Measurements from ENCODE around the gene NPAT.

The NPAT gene

GRCh38 chr11:108241330-108242037 is 19.0 kb upstream of the NPAT start:
- no peak for ATAC-seq (ENCODE audit: insufficient read depth, low read depth)
- Histone ChIP-seq H3K4me3 (ENCODE audit: low read depth in 1 of 2, low read length in 2 of 2) (no peak overlapping the region), H2AFZ (ENCODE audit: low read depth, low read length) (no peak overlapping the region), H4K20me1 (ENCODE audit: insufficient read depth, low read length) (no peaks in the 10 kb centered on the region), H3K4me2 (ENCODE audit: insufficient read depth, low read length) (no peak overlapping the region), H3K27ac (ENCODE audit: low read length) (no peak overlapping the region), H3K9me3 (ENCODE audit: insufficient read depth, low read length, severe bottlenecking) (no peaks in the 10 kb centered on the region), H3K79me2 (ENCODE audit: insufficient read depth, low read length) (peaks cover 12% of the 10 kb centered on the region), H3K9ac (ENCODE audit: low read depth, low read length) (no peak overlapping the region), H3K36me3 (ENCODE audit: insufficient read depth, low read length) (peaks cover 49% of the 10 kb centered on the region), H3K4me1 (ENCODE audit: insufficient read depth, low read length) (peaks cover 45% of the 10 kb centered on the region), H3K27me3 (ENCODE audit: insufficient read depth, low read length, poor library complexity) (no peaks in the 10 kb centered on the region)
- DNase-seq: peak; percentile 31
- TF ChIP-seq EZH2 (IDR thresholded peaks at IDR 0.05; ENCODE audit: borderline replicate concordance, low read depth, low read length, severe bottlenecking): no peak

GRCh38 chr11:108239076-108239475 is 16.6 kb upstream of the NPAT start:
- Histone ChIP-seq H2AFZ (ENCODE audit: low read depth, low read length) (peak overlapping the region; percentile 3; the same call in 1 of the 2 replicates), H3K27me3 (ENCODE audit: insufficient read depth, low read length, poor library complexity) (no peaks in the 10 kb centered on the region), H3K9me3 (ENCODE audit: insufficient read depth, low read length, severe bottlenecking) (no peaks in the 10 kb centered on the region), H3K4me2 (ENCODE audit: insufficient read depth, low read length) (peak overlapping the region; percentile 55), H3K27ac (ENCODE audit: low read length) (peak overlapping the region; percentile 94), H3K9ac (ENCODE audit: low read depth, low read length) (peak overlapping the region; percentile 49), H3K4me3 (ENCODE audit: low read depth in 1 of 2, low read length in 2 of 2) (peak overlapping the region in 1 of 2 experiments; percentile 9; a peak in 1 of 4 replicates), H3K4me1 (ENCODE audit: insufficient read depth, low read length) (peaks cover 67% of the 10 kb centered on the region), H3K79me2 (ENCODE audit: insufficient read depth, low read length) (peaks cover 17% of the 10 kb centered on the region), H4K20me1 (ENCODE audit: insufficient read depth, low read length) (no peaks in the 10 kb centered on the region), H3K36me3 (ENCODE audit: insufficient read depth, low read length) (peaks cover 47% of the 10 kb centered on the region)
- DNase-seq: peak; percentile 81
- TF ChIP-seq EZH2 (IDR thresholded peaks at IDR 0.05; ENCODE audit: borderline replicate concordance, low read depth, low read length, severe bottlenecking) (no peak), CTCF (IDR thresholded peaks at IDR 0.05; ENCODE audit: borderline replicate concordance, extremely low read depth, low read length, poor library complexity, severe bottlenecking) (no peak)
- ATAC-seq (ENCODE audit: insufficient read depth, low read depth): peak; percentile 73

GRCh38 chr11:108237058-108237481 is 14.6 kb upstream of the NPAT start:
- no peak for TF ChIP-seq CTCF (IDR thresholded peaks at IDR 0.05; ENCODE audit: borderline replicate concordance, extremely low read depth, low read length, poor library complexity, severe bottlenecking)
- TF ChIP-seq EZH2 (IDR thresholded peaks at IDR 0.05; ENCODE audit: borderline replicate concordance, low read depth, low read length, severe bottlenecking): no peak
- Histone ChIP-seq H3K9me3 (ENCODE audit: insufficient read depth, low read length, severe bottlenecking) (no peaks in the 10 kb centered on the region), H3K9ac (ENCODE audit: low read depth, low read length) (peak overlapping the region; percentile 49), H3K27ac (ENCODE audit: low read length) (peak overlapping the region; percentile 94), H3K79me2 (ENCODE audit: insufficient read depth, low read length) (peaks cover 31% of the 10 kb centered on the region), H3K36me3 (ENCODE audit: insufficient read depth, low read length) (peaks cover 52% of the 10 kb centered on the region), H3K4me1 (ENCODE audit: insufficient read depth, low read length) (peaks cover 67% of the 10 kb centered on the region), H4K20me1 (ENCODE audit: insufficient read depth, low read length) (no peaks in the 10 kb centered on the region), H3K4me3 (ENCODE audit: low read depth in 1 of 2, low read length in 2 of 2) (peak overlapping the region in 1 of 2 experiments; percentile 30; a peak in 2 of 4 replicates), H2AFZ (ENCODE audit: low read depth, low read length) (no peak overlapping the region), H3K27me3 (ENCODE audit: insufficient read depth, low read length, poor library complexity) (no peaks in the 10 kb centered on the region), H3K4me2 (ENCODE audit: insufficient read depth, low read length) (peak overlapping the region; percentile 55)
- ATAC-seq (ENCODE audit: insufficient read depth, low read depth): peak; percentile 53
- peak; percentile 39 for DNase-seq

GRCh38 chr11:108235633-108236032 is 13.2 kb upstream of the NPAT start:
- 0 out of 4 replicates have a peak overlapping the region, but pooled peaks of 1 of the 2 experiments have one; percentile 6 for H3K4me3 ChIP-seq (ENCODE audit: low read depth in 1 of 2, low read length in 2 of 2)
- ATAC-seq (ENCODE audit: insufficient read depth, low read depth) (no peak), DNase-seq (no peak)
- peaks cover 56% of the 10 kb centered on the region for H3K36me3 ChIP-seq (ENCODE audit: insufficient read depth, low read length)
- H3K79me2 ChIP-seq (ENCODE audit: insufficient read depth, low read length): peaks cover 40% of the 10 kb centered on the region
- peaks cover 63% of the 10 kb centered on the region for H3K4me1 ChIP-seq (ENCODE audit: insufficient read depth, low read length)
- H3K9me3 ChIP-seq (ENCODE audit: insufficient read depth, low read length, severe bottlenecking): no peaks in the 10 kb centered on the region
- peak overlapping the region; percentile 94 for H3K27ac ChIP-seq (ENCODE audit: low read length)
- no peaks in the 10 kb centered on the region for H3K27me3 ChIP-seq (ENCODE audit: insufficient read depth, low read length, poor library complexity)
- peak overlapping the region; percentile 41 for H3K9ac ChIP-seq (ENCODE audit: low read depth, low read length)
- TF ChIP-seq CTCF (IDR thresholded peaks at IDR 0.05; ENCODE audit: borderline replicate concordance, extremely low read depth, low read length, poor library complexity, severe bottlenecking): no peak
- TF ChIP-seq EZH2 (IDR thresholded peaks at IDR 0.05; ENCODE audit: borderline replicate concordance, low read depth, low read length, severe bottlenecking): no peak
- peak overlapping the region; percentile 55 for H3K4me2 ChIP-seq (ENCODE audit: insufficient read depth, low read length)
- no peak overlapping the region for H2AFZ ChIP-seq (ENCODE audit: low read depth, low read length)
- H4K20me1 ChIP-seq (ENCODE audit: insufficient read depth, low read length): no peaks in the 10 kb centered on the region
